ENCODE measurements around the gene VWC2.

DNA sequence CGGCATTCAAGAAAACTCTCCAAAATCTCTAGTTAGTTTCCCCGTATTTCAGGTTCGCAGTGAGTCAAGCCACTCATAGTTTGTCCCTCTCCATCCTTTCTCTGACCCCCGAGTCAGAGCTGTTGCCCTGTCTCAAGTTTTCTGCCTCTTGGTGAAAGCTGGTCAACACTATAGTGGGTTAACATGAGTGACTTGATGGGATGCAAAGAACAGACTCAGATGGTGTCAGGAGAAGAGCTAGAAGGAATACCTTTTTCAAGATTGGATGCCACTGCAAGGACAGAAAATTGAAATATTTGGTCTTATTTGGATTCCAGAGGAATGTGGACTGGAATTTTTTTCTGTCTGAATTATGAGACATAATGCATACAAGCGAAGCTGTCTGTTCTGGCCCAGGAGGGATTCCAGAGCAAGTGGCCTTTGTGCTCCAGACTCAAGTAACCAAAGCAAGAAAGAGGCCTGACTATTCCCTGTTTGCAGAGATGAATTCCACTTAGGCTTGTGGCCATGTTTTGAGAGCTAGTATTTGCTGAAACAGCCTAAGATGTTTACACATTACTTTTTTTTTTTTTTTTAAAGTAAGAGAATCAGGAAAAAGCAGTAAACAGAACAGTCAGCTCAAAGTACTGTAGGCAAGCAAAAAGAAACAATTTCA is 67.4 kb downstream of the VWC2 start:
- TF ChIP-seq CTCF (IDR thresholded peaks at IDR 0.05): no peak
- TF ChIP-seq POLR2A (IDR thresholded peaks at IDR 0.05): no peak
